ENCODE data around the gene SMIM26.

- no peak for TF ChIP-seq GABPA (tag; conservative IDR thresholded peaks at IDR 0.05; ENCODE audit: low read depth)
- no peak for TF ChIP-seq CBFB (CRISPR knock-in tag; IDR thresholded peaks at IDR 0.05)
- no peak for TF ChIP-seq E4F1 (CRISPR knock-in tag; IDR thresholded peaks at IDR 0.05; ENCODE audit: borderline replicate concordance)
Measured at GRCh38 chr20:18529041-18529440, 38.2 kb upstream of the SMIM26 start.
